Measurements from ENCODE around the gene RORC.

DNA sequence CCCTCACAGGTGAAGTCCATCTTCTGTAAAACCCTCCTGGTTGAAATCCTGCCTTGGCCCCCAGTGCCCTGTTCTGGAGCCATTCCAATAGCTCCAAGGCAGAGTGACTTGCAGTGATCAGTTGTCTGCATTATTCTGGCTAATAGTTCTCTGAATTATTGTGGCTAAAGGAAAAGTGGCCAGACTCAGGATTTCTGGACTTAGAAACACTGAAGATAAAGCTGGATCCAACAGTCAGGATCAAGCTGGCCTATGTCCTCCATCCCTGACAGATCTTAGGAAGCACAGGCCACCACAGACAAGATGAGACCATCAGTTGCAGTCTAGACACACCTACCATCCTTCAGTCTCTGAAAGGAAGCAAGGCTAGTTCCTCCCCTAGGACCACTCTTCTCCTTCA, 8.8 kb upstream of the RORC start:
- TF ChIP-seq, protein P1, sequence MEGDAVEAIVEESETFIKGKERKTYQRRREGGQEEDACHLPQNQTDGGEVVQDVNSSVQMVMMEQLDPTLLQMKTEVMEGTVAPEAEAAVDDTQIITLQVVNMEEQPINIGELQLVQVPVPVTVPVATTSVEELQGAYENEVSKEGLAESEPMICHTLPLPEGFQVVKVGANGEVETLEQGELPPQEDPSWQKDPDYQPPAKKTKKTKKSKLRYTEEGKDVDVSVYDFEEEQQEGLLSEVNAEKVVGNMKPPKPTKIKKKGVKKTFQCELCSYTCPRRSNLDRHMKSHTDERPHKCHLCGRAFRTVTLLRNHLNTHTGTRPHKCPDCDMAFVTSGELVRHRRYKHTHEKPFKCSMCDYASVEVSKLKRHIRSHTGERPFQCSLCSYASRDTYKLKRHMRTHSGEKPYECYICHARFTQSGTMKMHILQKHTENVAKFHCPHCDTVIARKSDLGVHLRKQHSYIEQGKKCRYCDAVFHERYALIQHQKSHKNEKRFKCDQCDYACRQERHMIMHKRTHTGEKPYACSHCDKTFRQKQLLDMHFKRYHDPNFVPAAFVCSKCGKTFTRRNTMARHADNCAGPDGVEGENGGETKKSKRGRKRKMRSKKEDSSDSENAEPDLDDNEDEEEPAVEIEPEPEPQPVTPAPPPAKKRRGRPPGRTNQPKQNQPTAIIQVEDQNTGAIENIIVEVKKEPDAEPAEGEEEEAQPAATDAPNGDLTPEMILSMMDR (IDR thresholded peaks at IDR 0.05): no peak
- TF ChIP-seq POLR2AphosphoS5 (IDR thresholded peaks at IDR 0.05): no peak
